ENCODE data around the gene CLIC5. TPM values are rescaled to one million over a fixed set of nuclear protein-coding genes. Genes with fewer than 3 reads are reported as not detected.

Gene CLIC5
- total RNA-seq, 1 donor from 2014 or later = 31.3 TPM

- H3K9me3 Mint-ChIP-seq = no peaks in the 10 kb centered on the region
- peaks cover 4% of the 10 kb centered on the region for H3K36me3 Mint-ChIP-seq
- TF ChIP-seq CTCF (conservative IDR thresholded peaks at IDR 0.05) = no peak
- no peak for DNase-seq (ENCODE audit: extremely low spot score, unreplicated experiment)
- H3K4me1 Mint-ChIP-seq (ENCODE audit: unreplicated experiment) = peaks cover 17% of the 10 kb centered on the region
- peaks cover 34% of the 10 kb centered on the region for H3K27me3 Mint-ChIP-seq
- H3K27ac Mint-ChIP-seq = peak overlapping the region; percentile 92
- H3K4me3 Mint-ChIP-seq = peak overlapping the region; percentile 50
These were observed 4.9 kb downstream of the CLIC5 start for GRCh38 chr6:46010771-46011170.

GRCh38 chr6:46010270-46010669, 5.4 kb downstream of the CLIC5 start:
- peaks cover 17% of the 10 kb centered on the region for H3K4me1 Mint-ChIP-seq (ENCODE audit: unreplicated experiment)
- no peaks in the 10 kb centered on the region for H3K9me3 Mint-ChIP-seq
- H3K27ac Mint-ChIP-seq = peak overlapping the region; percentile 92
- H3K36me3 Mint-ChIP-seq = peaks cover 4% of the 10 kb centered on the region
- no peak overlapping the region for H3K4me3 Mint-ChIP-seq
- DNase-seq (ENCODE audit: extremely low spot score, unreplicated experiment) = no peak
- no peak for TF ChIP-seq CTCF (conservative IDR thresholded peaks at IDR 0.05)
- H3K27me3 Mint-ChIP-seq = peaks cover 31% of the 10 kb centered on the region

- no peak for DNase-seq (ENCODE audit: extremely low spot score, unreplicated experiment)
- Mint-ChIP-seq H3K4me1 (ENCODE audit: unreplicated experiment) (no peaks in the 10 kb centered on the region), H3K27me3 (no peaks in the 10 kb centered on the region), H3K9me3 (no peaks in the 10 kb centered on the region), H3K36me3 (no peaks in the 10 kb centered on the region), H3K4me3 (no peak overlapping the region), H3K27ac (no peak overlapping the region)
- no peak for TF ChIP-seq CTCF (conservative IDR thresholded peaks at IDR 0.05)
These were observed 13.4 kb downstream of the CLIC5 start for GRCh38 chr6:46002264-46002663.

- H3K4me3 Mint-ChIP-seq = no peak overlapping the region
- H3K27ac Mint-ChIP-seq = no peak overlapping the region
- no peak for DNase-seq (ENCODE audit: extremely low spot score, unreplicated experiment)
- TF ChIP-seq CTCF (conservative IDR thresholded peaks at IDR 0.05) = no peak
- H3K36me3 Mint-ChIP-seq = no peaks in the 10 kb centered on the region
- no peaks in the 10 kb centered on the region for H3K9me3 Mint-ChIP-seq
- H3K4me1 Mint-ChIP-seq (ENCODE audit: unreplicated experiment) = no peaks in the 10 kb centered on the region
- H3K27me3 Mint-ChIP-seq = no peaks in the 10 kb centered on the region
These were observed 14.8 kb downstream of the CLIC5 start for GRCh38 chr6:46000905-46001304.

GRCh38 chr6:45998524-45998923, 17.1 kb downstream of the CLIC5 start:
- Mint-ChIP-seq H3K36me3 (no peaks in the 10 kb centered on the region), H3K4me3 (no peak overlapping the region), H3K4me1 (ENCODE audit: unreplicated experiment) (no peaks in the 10 kb centered on the region), H3K9me3 (no peaks in the 10 kb centered on the region), H3K27ac (peak overlapping the region; percentile 63), H3K27me3 (no peaks in the 10 kb centered on the region)
- DNase-seq (ENCODE audit: extremely low spot score, unreplicated experiment) = no peak
- TF ChIP-seq CTCF (conservative IDR thresholded peaks at IDR 0.05) = no peak

Measured in type B pancreatic cell (in vitro differentiated cells).